Sciatic nerve (tissue), 2 donors: ENCODE measurements around the gene TOLLIP. TPM values are rescaled to one million over a fixed set of nuclear protein-coding genes. Genes with fewer than 3 reads are reported as not detected.
"Not testable (repeated sequence)": the region's sequence is repeated elsewhere in the genome, so short reads cannot be mapped to it uniquely, and the experiment has no call there.

Experiments used
- ATAC-seq: fragments of 200-7000 bp; cut with Tn5 transposase; one replicate; pipeline ENCODE4 v1.9.1; 2020; ENCODE audit warnings: mild to moderate bottlenecking, moderate library complexity
- DNase-seq: peaks from one replicate; pipeline ENCODE4 v3.0.0-alpha.2; 2020; ENCODE audit warnings: low spot score
- intact Hi-C: fragments of 100-400 bp; cut with DNase I; formaldehyde crosslinking; loops from one replicate; pipeline ENCODE4 v1.14.2; 2022
- total RNA-seq: library from RNA; stranded (reverse); fragmentation: NEBNext Ultra II Directional; extraction: Animal tissue kit (Norgen Biotek cat#: 25700); gene quantifications from one replicate; pipeline ENCODE4 v1.2.1, GENCODE V29; 2021
- donor health status: DM: no; HTN: no; CAD: no.
- donor health status: DM: no; HTN: no; CAD: no.

Gene TOLLIP
- total RNA-seq, 1 donor from 2014 or later: 60.5 TPM

DNA sequence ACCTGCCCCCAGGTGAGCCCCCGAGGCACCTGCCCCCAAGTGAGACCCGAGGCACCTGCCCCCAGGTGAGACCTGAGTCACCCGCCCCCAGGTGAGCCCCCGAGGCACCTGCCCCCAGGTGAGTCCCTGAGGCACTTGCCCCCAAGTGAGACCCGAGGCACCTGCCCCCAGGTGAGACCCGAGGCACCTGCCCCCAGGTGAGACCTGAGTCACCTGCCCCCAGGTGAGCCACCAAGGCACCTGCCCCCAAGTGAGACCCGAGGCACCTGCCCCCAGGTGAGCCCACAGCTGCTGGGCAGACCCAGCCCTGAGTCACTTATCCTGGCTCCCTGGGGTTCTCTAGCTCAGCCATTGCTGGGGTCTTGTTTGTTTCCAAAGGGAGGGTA is 50.4 kb downstream of the TOLLIP start:
- ATAC-seq (no peak), DNase-seq (no peak)
- intact Hi-C loops: no loop called here

DNA sequence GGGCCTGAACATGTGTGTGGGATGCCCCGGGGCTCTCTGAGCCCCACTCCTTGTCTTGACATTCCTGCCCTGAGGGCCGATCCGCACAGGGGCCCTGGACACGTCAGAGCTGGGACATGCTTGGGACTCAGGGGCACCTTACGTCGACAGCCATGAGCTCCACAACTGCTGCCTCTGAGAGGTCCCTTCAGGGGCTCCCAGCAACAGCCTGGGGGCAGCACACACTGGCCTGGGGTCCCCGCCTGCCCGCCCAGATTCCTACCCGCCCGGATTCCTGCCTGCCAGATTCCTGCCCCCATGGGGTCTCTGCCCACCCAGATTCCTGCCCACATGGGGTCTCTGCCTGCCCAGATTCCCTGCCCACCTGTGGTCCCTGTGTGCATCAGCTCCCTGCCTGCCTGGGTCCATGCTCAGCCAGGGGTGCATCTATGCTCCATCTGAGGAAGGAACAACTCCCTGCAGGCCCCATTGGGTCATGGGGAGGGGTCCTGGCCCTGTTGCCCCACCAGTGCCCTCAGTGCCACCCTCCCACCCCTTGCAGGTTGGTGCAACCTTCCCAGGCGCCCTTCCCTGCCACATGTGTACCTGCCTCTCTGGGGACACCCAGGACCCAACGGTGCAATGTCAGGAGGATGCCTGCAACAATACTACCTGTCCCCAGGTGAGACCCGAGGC is 50.9 kb downstream of the TOLLIP start:
- intact Hi-C loops: no loop called here
- DNase-seq: no peak
- ATAC-seq: no peak

DNA sequence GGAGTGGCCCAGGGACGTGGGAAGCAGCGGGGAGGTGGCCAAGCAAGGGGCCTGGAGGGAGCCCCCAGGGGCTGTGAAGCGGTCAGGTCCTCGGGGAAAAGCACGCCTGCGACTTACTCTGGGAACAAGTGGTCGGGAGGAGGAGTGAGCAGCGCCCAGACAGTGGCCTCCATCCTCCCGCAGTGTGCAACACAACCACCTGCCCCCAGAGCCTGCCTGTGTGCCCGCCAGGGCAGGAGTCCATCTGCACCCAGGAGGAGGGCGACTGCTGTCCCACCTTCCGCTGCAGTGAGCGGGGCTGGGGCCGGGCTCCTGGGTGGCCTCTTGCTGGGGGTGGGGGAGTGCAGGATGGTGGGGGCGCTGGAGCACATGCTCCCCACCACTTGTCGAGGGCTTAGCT is 51.5 kb downstream of the TOLLIP start:
- DNase-seq: no peak
- intact Hi-C loops: no loop called here
- ATAC-seq: no peak

DNA sequence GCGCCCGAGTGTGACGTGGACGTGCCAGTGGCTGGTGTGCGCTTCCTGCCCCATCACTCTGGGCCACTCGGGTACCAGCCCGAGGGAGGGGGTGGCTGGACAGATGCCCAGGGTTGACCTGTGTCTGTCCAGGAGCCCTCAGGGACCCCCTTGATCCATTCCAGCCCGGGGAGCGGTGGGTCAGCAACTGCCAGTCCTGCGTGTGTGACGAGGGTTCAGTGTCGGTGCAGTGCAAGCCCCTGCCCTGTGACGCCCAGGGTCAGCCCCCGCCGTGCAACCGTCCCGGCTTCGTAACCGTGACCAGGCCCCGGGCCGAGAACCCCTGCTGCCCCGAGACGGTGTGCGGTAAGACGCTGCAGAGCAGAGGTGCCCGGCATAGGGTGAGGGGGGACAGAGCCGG is 52.1 kb downstream of the TOLLIP start:
- ATAC-seq (no peak), DNase-seq (no peak)
- intact Hi-C loops: no loop called here

DNA sequence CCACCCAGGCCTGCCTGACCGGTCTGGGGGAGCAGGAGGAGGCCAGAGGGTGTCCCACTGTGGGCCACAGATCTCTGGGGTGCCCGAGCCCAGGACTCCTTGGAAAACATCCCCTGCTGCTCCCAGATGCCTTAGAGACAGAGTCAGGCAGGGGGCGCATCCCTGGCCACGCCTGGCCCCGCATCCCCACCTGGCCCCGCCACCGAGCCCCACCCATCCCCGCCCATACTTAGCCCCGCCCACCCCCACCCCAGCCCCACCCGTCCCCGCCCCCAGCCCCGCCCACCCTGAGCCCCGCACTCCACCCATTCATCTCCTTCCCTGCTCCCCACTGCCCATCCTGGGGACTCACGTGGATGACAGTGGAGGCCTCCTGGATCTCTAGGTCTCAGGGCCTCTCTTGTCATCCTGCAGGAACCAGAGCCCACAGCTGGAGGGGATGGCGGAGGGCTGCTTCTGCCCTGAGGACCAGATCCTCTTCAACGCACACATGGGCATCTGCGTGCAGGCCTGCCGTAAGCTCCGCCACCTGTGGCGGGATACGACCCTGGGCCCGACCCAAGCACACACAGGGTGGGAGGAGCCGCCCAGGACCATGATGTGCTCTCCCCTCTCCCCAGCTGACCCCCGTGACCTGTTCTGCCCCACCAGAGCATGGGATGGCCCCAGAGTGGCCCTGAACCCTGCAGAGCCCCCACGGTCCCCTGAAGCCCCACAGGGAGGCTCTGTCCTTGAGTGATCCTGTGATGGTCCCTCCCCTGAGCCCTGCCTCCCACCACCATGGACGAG is 53.0 kb downstream of the TOLLIP start:
- DNase-seq (no peak), ATAC-seq (no peak)
- intact Hi-C loops: no loop called here

DNA sequence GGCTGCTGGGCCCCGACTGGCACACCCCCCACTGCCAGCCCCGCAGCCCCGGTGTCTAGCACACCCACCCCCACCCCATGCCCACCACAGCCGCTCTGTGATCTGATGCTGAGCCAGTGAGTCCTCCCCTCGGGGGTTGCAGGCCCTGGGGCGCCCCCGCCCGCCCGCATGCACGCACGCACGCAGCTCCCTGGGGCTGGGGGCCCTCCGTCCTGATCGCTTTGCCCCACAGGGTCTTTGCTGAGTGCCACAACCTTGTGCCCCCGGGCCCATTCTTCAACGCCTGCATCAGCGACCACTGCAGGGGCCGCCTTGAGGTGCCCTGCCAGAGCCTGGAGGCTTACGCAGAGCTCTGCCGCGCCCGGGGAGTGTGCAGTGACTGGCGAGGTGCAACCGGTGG is 54.3 kb downstream of the TOLLIP start:
- no peak for ATAC-seq
- intact Hi-C loops: no loop called here

DNA sequence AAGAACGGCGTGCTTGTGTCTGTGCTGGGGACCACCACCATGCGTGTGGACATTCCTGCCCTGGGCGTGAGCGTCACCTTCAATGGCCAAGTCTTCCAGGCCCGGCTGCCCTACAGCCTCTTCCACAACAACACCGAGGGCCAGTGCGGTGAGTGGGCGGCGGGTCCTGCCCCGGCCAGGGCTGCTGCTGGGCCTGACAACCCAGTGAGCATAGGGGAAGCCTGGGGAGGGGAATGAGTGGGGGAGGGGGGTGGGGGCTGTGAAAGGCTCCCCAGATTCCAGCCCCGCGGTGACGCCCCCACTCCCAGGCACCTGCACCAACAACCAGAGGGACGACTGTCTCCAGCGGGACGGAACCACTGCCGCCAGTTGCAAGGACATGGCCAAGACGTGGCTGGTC is 54.7 kb downstream of the TOLLIP start:
- ATAC-seq (no peak), DNase-seq (no peak)
- intact Hi-C loops: no loop called here

More for the DNA sequence above, 54.3 kb downstream of the TOLLIP start:
- no peak for DNase-seq

DNA sequence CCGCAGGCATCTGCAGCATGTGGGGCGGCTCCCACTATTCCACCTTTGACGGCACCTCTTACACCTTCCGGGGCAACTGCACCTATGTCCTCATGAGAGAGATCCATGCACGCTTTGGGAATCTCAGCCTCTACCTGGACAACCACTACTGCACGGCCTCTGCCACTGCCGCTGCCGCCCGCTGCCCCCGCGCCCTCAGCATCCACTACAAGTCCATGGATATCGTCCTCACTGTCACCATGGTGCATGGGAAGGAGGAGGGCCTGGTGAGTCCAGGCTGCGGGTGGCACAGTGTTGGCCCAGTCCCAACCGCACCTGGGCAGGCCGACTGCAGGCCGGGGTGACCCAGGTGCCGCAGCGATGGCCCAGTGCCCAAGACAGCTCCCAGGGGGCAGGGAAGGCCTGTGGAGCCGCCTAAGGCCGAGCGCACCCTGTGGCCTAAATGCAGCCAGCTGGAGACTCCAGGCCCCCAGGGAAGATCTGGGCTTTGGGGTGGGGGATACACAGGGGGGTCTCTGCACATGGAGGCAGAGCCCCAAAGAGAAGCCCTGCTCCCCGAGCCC is 55.3 kb downstream of the TOLLIP start:
- DNase-seq: no peak
- intact Hi-C loops: no loop called here

DNA sequence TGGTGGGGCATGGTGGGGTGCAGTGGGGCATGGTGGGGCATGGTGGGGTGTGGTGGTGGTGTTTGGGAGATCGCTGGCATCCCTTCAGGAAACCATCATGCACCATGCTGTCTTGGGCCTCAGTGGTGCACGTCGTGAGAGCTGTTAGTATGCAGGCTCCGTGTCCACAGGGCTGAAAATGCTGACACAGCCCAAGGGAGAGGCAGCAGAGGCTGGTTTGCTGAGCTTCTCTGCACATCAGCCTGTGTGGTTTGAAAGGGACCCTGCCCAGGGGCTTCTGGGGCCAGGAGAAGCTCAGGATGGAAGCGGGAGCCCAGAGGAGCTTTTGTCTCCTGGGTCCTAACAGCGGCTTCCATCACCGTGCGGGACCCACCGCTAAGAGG is 56.3 kb downstream of the TOLLIP start:
- intact Hi-C loops: no loop called here
- DNase-seq: no peak
- no peak for ATAC-seq

More for the DNA sequence above, 55.3 kb downstream of the TOLLIP start:
- ATAC-seq: no peak

DNA sequence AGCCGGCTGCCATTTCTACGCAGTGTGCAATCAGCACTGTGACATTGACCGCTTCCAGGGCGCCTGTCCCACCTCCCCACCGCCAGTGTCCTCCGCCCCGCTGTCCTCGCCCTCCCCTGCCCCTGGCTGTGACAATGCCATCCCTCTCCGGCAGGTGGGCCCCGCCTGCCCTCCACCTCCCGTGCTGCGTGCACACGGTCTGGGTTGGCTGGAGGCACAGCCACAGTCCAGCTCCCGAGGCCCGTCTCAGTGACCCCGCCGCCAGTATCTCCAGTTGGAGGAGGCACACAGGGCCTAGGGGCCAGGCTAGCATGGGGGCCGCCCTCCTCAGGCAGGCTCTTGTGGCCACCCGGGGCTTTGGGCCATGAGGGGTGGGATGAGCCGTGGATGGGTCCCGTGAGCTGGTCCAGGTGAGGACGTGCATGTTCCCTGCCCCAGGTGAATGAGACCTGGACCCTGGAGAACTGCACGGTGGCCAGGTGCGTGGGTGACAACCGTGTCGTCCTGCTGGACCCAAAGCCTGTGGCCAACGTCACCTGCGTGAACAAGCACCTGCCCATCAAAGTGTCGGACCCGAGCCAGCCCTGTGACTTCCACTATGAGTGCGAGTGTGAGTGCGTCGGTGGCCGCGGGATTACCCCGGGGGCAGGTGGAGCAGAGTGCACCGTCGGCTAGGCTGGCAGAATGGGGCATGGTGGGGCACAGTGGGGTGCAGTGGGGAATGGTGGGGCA is 56.9 kb downstream of the TOLLIP start:
- intact Hi-C loops: no loop called here
- DNase-seq: no peak
- no peak for ATAC-seq

DNA sequence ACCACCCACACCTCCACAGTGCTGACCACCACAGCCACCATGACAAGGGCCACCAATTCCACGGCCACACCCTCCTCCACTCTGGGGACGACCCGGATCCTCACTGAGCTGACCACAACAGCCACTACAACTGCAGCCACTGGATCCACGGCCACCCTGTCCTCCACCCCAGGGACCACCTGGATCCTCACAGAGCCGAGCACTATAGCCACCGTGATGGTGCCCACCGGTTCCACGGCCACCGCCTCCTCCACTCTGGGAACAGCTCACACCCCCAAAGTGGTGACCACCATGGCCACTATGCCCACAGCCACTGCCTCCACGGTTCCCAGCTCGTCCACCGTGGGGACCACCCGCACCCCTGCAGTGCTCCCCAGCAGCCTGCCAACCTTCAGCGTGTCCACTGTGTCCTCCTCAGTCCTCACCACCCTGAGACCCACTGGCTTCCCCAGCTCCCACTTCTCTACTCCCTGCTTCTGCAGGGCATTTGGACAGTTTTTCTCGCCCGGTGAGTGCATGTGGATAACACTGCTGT is 58.1 kb downstream of the TOLLIP start:
- no peak for DNase-seq
- ATAC-seq: no peak
- intact Hi-C loops: no loop called here

DNA sequence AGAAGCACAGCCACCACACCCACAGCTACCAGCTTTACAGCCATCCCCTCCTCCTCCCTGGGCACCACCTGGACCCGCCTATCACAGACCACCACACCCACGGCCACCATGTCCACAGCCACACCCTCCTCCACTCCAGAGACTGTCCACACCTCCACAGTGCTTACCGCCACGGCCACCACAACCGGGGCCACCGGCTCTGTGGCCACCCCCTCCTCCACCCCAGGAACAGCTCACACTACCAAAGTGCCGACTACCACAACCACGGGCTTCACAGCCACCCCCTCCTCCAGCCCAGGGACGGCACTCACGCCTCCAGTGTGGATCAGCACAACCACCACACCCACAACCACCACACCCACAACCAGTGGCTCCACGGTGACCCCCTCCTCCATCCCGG is 59.0 kb downstream of the TOLLIP start:
- intact Hi-C loops, DNase-seq, ATAC-seq: not testable (repeated sequence)

DNA sequence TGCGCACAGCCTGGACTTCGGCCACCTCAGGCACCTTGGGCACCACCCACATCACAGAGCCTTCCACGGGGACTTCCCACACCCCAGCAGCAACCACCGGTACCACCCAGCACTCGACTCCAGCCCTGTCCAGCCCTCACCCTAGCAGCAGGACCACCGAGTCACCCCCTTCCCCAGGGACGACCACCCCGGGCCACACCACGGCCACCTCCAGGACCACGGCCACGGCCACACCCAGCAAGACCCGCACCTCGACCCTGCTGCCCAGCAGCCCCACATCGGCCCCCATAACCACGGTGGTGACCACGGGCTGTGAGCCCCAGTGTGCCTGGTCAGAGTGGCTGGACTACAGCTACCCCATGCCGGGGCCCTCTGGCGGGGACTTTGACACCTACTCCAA is 60.5 kb downstream of the TOLLIP start:
- intact Hi-C loops, DNase-seq, ATAC-seq: not testable (repeated sequence)

DNA sequence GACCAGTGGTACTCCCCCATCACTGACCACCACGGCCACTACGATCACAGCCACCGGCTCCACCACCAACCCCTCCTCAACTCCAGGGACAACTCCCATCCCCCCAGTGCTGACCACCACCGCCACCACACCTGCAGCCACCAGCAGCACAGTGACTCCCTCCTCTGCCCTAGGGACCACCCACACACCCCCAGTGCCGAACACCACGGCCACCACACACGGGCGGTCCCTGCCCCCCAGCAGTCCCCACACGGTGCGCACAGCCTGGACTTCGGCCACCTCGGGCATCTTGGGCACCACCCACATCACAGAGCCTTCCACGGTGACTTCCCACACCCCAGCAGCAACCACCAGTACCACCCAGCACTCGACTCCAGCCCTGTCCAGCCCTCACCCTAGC is 62.4 kb downstream of the TOLLIP start:
- ATAC-seq, DNase-seq, intact Hi-C loops: not testable (repeated sequence)

DNA sequence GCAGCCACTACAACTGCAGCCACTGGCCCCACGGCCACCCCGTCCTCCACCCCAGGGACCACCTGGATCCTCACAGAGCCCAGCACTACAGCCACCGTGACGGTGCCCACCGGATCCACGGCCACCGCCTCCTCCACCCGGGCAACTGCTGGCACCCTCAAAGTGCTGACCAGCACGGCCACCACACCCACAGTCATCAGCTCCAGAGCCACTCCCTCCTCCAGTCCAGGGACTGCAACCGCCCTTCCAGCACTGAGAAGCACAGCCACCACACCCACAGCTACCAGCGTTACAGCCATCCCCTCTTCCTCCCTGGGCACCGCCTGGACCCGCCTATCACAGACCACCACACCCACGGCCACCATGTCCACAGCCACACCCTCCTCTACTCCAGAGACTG is 63.1 kb downstream of the TOLLIP start:
- DNase-seq, ATAC-seq, intact Hi-C loops: not testable (repeated sequence)

DNA sequence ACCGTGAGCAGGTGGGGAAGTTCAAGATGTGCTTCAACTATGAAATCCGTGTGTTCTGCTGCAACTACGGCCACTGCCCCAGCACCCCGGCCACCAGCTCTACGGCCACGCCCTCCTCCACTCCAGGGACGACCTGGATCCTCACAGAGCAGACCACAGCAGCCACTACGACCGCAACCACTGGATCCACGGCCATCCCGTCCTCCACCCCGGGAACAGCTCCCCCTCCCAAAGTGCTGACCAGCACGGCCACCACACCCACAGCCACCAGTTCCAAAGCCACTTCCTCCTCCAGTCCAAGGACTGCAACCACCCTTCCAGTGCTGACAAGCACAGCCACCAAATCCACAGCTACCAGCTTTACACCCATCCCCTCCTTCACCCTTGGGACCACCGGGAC is 63.7 kb downstream of the TOLLIP start:
- DNase-seq, intact Hi-C loops: not testable (repeated sequence)

DNA sequence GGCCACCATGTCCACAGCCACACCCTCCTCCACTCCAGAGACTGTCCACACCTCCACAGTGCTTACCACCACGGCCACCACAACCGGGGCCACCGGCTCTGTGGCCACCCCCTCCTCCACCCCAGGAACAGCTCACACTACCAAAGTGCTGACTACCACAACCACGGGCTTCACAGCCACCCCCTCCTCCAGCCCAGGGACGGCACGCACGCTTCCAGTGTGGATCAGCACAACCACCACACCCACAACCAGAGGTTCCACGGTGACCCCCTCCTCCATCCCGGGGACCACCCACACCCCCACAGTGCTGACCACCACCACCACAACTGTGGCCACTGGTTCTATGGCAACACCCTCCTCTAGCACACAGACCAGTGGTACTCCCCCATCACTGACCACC is 64.9 kb downstream of the TOLLIP start:
- intact Hi-C loops, DNase-seq, ATAC-seq: not testable (repeated sequence)

More for the DNA sequence above, 63.7 kb downstream of the TOLLIP start:
- not testable (repeated sequence) for ATAC-seq

DNA sequence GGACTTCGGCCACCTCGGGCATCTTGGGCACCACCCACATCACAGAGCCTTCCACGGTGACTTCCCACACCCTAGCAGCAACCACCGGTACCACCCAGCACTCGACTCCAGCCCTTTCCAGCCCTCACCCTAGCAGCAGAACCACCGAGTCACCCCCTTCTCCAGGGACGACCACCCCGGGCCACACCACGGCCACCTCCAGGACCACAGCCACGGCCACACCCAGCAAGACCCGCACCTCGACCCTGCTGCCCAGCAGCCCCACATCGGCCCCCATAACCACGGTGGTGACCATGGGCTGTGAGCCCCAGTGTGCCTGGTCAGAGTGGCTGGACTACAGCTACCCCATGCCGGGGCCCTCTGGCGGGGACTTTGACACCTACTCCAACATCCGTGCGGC is 65.9 kb downstream of the TOLLIP start:
- DNase-seq, ATAC-seq: not testable (repeated sequence)

DNA sequence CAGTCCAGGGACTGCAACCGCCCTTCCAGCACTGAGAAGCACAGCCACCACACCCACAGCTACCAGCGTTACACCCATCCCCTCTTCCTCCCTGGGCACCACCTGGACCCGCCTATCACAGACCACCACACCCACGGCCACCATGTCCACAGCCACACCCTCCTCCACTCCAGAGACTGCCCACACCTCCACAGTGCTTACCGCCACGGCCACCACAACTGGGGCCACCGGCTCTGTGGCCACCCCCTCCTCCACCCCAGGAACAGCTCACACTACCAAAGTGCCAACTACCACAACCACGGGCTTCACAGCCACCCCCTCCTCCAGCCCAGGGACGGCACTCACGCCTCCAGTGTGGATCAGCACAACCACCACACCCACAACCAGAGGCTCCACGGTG is 66.7 kb downstream of the TOLLIP start:
- intact Hi-C loops, DNase-seq, ATAC-seq: not testable (repeated sequence)

More for the DNA sequence above, 65.9 kb downstream of the TOLLIP start:
- intact Hi-C loops: not testable (repeated sequence)
